Activated CD4-positive, CD25-positive, alpha-beta regulatory T cell treated with anti-CD3 and anti-CD28 coated beads, Interleukin-2, amount 50 U/mL, for 72 hours (primary cell): ENCODE measurements around the gene PRKN.

Source experiments
- DNase-seq: peaks from one replicate; pipeline ENCODE4 v3.0.0; 2021

The PRKN gene

DNA sequence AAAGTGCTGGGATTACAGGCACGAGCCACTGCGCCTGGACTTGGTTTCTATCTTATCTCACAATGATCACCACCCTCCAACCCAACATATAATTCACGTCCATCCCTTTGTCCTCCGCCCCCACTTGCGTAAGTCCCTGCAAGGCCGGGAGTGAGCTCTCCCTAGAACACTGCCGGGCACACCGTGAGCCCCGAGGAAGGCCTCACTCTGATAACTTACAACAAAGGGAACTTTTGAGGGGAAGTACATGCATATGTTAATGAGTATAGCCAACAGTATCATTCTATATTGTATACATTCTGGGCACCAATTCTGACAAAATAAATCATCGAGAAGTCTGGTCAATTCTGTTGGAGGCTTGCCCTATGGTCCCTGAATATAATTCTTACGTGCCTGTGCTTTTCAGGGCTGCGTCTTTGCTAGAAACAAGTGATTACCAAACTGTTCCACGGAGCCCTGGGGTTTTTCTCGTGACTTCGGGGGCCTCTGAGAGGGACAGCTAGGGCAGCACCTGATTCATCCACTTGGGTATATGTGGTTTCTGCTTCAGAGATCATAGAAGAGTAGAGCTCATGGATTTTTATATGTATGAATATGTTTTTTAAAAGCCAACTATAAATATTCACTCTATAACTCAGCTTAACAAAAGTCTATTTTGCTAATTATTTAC, 983.9 kb downstream of the PRKN start:
- no peak for DNase-seq

DNA sequence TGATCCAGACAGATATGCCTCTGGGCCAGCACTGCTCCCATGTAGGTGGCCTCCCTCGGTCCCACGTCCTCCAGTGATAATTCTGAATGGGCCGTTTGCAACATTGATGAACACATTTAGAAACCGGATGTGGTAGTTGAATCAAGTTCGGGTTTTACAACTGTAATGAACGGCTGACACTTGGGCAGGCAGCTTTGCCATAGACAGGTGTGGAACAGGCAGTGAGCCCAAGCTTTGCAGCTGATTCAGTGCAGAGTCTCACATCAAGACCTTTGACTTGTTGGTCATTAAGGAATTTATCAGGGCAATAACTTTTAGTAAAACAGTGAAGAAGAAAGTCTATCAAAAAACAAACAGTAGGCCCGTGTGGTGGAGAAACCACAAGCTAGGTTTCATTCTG, 987.1 kb downstream of the PRKN start:
- DNase-seq, result no peak

DNA sequence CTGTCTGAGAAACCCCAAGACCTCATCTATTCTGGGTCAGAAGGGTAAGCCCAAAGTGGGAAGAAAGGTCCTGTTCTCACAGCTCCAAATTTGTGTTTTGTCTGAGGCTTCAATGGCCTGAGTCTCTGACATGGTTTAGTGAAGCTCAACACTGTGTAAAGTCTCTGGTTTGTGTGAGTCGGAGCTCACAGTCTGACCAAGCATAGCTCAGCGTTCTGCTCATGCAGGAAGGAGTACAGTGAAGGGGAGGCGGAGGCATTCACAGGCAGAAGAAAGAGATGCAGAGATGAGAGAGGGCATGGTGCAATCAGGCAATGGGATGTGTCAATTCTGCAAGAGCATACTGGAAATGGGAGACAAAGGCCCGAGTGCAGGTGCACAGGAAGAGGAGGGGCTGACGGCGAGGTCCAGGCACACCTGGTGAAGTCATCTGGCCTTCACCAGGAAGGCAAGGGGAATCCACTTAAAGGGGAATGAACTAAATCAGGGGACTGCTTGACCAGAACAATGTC, 990.7 kb downstream of the PRKN start:
- DNase-seq, result no peak

DNA sequence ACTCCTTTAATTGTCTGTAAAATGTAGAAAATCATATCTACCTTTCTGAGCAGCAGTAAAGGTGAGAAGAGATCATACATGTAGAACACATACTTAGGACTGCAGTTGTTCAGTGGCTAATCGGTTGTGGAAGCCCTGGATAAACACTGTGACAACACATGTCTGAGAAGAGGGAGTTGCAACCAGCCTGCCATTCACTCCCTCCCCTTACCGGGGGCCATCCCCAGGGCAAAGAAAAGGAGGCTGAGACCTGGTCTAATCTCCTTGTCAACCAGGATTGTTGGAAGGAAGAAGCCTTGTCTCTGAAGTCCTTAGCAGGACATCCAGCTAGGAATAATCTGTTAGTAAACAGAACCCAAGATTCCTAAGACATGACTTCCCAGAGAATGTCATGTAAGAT, 991.2 kb downstream of the PRKN start:
- DNase-seq, result no peak

DNA sequence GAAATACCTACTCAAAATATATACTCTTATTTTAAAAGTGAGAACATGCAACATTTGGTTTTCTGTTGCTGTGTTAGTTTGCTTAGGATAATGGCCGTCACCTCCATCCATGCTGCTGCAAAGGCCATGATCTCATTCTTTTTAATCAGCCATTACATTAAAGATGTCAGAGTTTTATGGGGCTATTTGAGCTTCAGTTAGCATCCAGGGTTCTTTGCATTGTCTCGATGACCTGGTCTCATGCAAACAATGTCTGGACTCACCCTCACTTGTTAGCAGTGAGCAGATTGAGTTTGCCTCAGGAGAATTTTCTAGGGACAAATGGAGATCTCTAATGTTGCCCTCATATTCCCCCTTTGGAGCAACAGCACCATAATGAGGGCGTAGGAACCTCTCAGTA, 995.0 kb downstream of the PRKN start:
- no peak for DNase-seq

DNA sequence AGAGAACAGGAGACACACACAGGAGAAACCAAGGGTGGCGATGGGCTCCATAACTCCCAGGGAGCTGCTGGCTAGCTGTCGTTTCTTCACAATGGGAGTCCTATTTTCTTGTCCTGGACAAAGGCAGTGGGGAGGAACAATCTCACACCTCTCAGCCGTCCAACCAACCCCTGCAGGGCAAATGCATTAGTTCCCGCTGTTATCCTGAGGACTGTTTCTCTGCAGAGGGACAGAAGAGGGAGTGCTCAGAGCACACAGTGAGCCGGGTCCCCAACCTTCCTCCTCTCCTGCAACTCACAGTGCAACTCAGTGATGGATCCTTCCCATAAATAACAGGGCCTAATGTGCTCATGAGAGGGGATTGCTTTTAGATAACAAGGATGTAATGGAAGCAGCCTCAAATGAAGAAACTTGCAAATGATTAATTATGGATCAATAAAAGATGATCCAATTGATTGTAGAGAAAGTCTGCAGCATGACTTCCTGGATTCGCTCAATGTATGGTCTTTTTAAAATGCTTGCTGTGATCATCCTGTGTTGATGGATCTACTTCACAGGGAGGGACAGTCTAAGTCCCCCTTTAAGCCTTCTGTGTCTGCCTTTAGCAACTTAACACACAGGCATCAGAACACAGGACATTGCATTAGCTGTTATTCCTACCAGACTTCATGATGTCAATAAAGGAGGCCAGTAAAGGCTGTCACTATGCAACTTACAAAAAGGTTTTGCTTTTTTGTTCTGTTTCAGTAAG, 1000.3 kb downstream of the PRKN start:
- no peak for DNase-seq

DNA sequence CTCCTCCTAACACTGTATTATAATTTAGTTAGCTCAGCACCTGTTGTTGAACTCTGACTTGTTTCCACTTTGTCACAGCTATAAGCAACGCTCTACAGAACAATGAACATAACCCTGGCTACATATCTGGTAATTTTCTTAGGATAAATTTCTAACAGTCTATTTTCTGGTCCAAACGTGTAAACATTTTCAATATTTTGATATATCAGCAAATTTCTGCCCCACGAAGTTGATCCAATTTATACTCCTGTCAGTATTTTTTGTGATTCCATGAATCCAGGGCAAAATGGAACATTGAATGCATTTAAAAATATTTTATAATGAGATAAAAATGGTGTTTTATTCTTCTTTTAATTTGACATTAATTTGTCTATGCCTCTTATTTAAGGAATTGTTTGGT, 1005.2 kb downstream of the PRKN start:
- DNase-seq, result no peak

DNA sequence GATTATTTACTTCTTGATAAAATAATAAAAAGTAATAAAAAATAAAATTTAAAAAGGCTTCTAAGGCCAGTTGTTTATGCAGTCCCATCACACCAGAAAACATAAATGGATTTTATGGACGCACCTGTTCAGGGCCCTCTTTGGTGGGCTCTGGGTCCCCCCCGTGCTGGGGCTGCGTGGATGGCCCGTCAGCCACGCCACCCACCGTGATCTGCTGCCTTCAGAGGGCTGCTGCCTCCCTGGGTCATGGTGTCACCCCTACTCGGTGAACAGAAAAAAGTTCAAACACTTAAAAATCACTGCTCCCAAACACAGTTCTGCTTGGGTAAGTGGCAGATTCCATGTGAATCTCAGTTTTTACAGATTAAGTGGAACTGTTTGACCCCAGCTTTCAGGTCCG, 1006.1 kb downstream of the PRKN start:
- no peak for DNase-seq

DNA sequence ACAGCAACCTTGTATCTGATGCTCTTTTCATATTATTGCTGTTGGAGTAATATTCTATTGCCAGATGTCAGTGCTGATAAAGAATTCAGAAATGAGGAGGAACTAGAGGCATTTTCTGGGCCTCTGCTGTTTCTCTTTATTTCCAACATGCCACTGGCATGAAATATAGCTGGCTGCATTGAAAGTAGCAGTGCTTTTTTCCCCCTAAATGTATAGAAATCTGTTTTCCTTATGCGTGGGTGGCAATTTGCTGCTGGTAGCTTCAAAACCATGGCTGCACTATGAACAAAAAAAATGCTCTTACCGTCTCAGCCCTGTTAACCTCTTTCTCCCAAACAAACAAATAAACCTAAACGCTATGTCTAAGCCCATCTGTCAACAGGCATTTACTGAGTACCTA, 1011.4 kb downstream of the PRKN start:
- DNase-seq, result no peak

DNA sequence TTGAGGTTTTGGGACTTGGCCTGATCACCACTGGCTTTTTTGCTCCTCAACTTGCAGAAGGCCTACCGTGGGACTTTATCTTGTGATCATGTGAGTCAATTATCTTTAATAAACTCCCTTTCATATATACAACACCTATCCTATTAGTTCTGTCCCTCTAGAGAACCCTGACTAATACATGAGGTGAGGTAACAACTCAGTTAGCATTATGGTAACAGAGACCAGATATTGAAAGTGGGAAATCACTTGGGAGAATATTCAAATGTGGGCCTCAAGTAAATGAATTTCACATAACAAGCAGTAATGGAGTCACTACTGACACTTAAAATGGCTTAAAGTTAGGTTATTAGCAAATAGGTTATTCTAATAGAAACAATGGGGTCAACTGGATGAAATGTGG, 1015.6 kb downstream of the PRKN start:
- no peak for DNase-seq

DNA sequence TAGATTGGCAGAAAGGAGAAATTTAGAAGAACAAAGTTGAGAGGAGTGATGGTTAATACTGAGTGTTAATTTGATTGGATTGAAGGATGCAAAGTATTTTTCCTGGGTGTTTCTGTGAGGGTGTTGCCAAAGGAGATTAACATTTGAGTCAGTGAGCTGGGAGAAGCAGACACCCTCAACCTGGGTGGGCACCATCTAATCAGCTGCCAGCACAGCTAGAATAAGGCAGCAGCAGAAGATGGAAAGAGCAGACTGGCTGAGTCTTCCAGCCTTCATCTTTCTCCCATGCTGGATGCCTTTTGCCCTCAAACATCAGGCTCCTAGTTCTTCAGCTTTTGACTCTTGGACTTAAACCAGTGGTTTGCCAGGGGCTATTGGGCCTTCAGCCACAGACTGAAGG, 1016.1 kb downstream of the PRKN start:
- DNase-seq, result no peak

DNA sequence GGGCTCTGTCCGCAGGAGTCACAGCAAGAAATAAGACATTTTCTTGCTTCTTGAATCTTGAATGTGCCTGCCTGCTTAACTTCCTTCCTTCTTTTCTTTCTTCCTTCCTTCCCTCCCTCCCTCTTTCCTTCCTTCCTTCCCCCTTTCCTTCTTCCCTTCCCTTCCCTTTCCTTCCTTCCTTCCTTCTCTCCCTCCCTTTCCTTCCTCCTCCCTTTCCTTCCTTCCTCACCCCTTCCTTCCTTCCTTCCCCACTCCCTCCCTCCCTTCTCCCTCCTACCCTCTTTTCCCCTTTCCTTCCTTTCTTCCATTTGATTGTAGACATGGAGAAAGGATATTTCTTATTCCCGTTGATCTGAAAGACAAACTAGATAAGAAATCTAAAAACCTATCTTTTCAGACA, 1016.9 kb downstream of the PRKN start:
- DNase-seq, result no peak

DNA sequence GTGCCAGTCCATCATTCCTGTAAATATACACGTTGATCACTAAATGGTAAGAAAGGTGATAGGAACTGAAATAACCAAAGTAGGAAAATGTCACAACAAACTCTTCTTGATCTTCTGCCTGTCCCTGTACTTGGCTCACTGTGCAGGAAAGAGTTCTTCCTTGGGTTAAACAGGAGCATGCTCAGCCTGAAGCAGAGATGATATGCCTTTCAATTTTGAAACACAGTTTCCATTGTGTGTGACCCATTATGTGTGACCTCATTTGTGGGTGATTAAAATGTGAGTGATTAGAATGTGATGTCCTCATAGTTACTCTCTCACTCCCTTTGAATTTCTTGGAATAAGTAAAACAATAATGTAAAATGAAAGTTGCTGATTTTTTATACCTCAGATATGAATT, 1026.5 kb downstream of the PRKN start:
- no peak for DNase-seq

DNA sequence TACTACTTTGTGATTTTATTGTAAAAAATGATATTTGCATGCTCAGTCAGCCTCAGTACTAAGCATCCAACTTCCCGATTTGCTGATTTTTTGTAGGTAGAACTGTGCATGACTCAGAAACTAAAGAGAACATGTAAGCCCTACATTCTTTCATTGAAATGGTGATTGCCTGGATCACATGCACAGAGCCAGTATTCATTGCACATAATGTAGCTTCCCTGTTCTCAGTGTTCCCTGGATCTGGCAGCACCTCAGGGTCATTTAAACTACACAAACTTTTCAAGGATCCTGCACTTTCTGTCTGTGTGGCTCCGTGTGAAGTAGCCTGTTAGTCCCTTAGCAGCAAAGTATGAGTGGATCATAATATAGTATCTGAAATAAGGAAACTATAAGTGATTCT, 1030.8 kb downstream of the PRKN start:
- DNase-seq, result no peak

DNA sequence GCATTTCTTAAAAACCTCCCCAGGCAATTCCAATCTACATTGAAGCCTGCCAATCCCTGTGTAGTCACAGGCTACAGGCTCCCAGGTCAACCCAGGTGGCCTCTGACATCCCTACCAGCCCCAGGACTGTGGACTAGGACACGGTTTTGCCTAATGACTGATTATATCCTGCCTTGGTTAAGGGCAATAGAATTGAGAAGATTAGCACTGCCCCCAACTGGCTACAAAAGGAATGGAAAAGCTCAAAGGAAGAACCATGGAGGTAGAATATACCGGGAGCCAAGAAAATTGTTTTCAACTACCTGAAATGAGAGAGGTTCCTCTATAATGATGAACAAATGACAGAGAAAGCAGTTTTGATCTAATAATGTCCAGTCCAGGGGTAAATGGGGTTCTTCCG, 1032.6 kb downstream of the PRKN start:
- no peak for DNase-seq

DNA sequence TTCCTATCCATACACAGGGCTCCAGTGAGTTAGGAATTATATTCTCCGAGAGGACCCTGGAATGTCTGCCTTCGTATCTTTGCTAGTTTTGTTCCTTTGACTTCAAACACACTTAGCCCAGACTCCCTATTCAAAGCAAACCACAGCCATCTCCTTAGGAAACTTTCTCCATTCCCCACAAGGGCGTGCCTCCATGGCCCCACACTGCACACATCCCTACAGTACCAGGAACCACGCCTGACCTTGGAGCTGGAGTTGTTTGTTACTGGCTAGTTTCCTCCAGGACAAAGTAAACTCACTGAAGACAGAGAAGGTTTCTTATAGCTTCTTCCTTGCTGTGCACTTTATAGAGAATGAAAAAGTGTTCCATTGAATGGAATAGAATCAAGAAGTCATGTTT, 1040.9 kb downstream of the PRKN start:
- DNase-seq, result no peak

DNA sequence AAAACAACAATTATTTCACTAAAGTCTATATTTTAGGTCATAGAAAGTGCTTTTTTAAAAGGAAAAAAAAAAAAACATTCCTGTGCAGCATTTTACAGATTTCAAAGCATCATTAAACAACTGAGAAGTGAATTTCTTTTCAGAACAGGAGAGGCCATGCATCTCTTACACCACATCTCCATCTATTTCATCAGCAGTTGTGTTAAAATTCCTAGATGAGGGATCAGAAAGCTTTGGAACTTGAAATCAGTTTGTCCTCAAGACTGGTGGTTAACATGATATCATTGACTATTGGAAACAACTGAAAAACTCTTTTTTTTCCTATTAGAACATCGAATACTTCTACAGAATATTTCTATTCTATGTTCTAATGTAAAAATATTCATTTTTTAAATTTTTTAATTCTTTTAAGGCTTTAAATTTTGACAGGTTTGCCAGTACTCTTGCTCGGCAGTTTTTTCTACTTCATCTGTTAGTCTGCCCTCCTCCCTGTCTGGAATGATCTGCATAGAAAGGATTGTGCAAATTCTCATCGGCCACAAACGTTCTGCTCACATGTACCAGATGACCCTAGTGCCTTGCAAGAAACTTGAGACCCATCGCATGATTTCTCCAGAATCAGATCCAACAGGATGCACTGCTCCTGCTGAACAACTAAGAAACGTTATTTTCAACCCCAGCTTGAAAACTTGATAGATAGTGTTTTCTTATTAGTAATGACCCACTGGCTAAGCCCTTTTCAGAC, 1042.7 kb downstream of the PRKN start:
- DNase-seq, result no peak

DNA sequence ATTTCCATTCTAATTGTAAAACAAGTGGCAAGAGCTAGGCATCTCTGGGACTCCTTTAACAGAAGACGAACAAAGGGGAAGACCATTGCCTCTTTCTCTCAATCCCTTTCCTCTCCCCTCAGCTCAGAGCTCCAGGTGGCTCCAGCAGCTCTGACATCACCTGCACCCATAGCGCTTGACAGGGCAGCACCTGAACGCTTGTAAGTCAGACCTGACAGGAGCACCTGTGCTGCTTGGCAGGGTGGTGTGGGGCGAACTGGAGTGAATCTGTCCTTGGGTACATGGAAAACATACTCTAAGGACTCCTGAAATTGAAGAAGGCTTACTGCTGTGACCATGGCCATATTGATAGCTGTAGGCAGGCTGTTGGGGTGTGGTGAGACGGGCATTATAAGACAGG, 1044.2 kb downstream of the PRKN start:
- no peak for DNase-seq

DNA sequence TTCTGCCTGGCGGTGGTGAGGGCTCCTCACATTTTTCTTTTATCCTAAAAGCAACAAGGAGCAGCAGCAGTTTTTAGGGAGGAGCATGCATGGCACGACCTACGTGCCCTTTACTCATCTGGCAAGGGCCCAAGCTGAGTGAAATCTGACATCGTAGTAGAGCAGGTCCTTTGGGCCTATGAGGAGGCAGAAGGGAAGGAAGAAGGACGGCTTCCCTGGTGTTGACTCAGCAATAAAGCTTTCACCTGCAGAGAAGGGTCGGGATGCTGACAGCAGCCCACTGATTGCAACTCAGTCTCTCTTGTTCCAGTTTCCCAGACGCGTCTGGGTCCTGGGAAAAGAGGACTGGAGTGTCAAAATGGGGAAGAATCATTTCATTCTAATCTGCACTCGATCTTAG, 1044.6 kb downstream of the PRKN start:
- no peak for DNase-seq

DNA sequence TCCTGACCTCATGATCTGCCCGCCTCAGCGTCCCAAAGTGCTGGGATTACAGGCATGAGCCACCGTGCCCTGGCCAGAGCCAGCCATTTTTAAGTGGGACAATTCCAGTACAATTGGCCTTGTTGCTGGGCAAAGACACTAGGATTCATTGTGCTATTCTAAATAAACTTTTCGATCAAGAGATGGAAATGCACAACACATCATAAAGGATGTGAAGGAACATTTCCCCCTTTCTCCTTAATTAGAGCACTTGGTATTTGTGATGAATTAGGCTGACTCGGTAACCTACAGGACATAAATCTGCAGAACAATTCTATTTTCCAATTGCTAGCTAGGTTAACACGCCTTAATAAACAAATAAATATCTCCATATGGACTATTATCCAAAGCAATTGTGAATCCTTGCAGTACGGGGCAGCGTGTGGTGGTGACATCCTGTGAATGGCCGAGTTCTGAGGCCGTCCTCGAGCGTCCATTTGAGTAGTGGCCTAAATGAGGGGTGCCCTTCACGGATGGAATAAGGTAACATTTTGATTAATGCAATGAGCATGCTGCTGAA, 1047.5 kb downstream of the PRKN start:
- no peak for DNase-seq

DNA sequence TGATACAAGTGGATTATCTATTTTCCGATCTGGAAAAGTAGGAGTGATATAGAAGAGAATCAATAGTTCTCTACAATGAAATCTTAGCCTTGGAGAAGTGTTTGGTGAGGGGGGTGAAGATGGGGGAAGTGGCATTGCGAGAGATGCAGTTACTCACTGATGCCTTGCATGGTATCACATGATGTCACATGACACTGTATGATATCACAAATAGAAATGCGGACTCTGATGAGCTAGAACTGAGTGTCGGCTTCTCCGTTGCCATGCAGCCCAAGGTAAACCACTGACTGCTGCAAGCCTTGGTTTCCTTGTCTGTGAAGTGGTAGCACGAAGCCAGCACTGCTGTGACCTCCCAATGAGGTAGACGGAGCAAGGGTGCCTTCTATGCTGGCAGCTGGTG, 1050.4 kb downstream of the PRKN start:
- DNase-seq, result no peak

DNA sequence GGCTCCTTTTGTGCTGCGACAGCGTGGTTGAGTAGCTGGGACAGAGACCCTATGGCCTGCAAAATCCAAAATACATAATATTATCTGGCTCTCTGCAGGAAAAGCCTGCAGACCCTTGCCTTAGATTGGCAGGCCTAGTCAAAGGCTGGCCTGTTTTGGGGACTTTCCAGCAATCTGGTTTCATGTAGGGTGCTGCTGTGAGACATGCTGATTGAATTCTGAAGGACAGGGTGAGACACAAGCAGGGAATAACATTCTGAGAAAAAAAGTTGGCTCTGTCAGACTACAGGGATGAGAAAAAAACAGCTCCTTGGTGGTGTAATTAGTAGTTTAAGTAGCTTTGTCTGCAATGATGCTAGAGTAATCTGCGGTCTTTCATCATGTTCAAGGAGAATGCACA, 1051.0 kb downstream of the PRKN start:
- no peak for DNase-seq

DNA sequence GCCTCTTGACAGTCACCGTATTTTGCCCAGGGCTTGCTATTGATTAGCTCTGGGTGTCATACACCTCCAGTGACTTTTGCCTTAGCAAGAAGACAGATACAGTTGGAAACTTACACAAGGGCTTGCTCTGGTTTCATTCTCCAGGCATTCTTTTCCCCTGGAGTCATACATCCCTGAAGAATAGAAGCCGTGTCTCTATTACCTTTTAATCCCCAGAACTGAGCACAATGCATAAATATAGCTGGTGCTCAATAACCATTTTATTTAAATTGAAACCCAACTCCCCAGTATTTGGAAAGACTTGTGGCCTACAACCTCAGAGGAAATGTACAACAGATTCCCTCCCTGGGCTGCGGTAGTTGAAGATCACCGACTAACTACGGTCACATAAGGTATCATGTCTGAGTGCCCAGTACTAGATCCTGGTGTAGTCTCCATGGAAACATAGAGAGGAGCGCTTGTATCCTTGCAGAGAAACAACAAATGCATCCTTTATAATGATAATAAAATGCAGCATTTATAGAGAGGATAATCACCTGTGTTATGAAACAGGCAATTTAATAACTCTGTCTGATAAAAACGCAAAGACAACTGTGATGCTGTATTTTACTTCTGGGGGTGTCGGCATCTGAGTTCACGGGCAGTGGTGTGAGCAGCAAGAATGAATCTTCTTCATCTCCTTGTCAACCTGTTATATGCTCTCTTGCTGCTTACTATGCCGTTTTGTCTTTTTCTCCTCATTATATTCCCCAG, 1052.5 kb downstream of the PRKN start:
- DNase-seq, result no peak
